Lung (tissue), 12 donors: ENCODE measurements around the gene YTHDC1. TPM values are rescaled to one million over a fixed set of nuclear protein-coding genes. Genes with fewer than 3 reads are reported as not detected.

ENCODE experiments used
- ATAC-seq: fragments of 200-7000 bp; cut with Tn5 transposase; one replicate; pipeline ENCODE4 v1.9.1; 2020; ENCODE audit warnings: moderate number of reproducible peaks; ENCODE audit not compliant: insufficient read depth, low FRiP score
- DNase-seq, 3 donors: peaks; one replicate each; pipeline ENCODE4 v3.0.0-alpha.2; 2013 to 2017
- H3K27ac ChIP-seq, 2 donors: one replicate each; pipeline ENCODE4 v1.5.1; 2013; ENCODE audit warnings: mild to moderate bottlenecking in 2 of 2, moderate library complexity in 2 of 2, control low read depth in 1 of 2, inconsistent platforms in 1 of 2, low read depth in 1 of 2, low read length in 1 of 2
- H3K27me3 ChIP-seq, 3 donors: one replicate each; pipeline ENCODE4 v1.5.1; 2013; ENCODE audit warnings: low read length in 2 of 3; ENCODE audit not compliant: control insufficient read depth in 3 of 3, insufficient read depth in 3 of 3
- H3K36me3 ChIP-seq, 4 donors: one replicate each; pipeline ENCODE4 v1.5.1; 2013; ENCODE audit warnings: low read length in 4 of 4, mild to moderate bottlenecking in 1 of 4, moderate library complexity in 1 of 4; ENCODE audit not compliant: control insufficient read depth in 4 of 4, insufficient read depth in 4 of 4
- H3K4me1 ChIP-seq, 5 donors: one replicate each; pipeline ENCODE4 v1.5.1; 2013; ENCODE audit warnings: low read length in 5 of 5, mild to moderate bottlenecking in 2 of 5, moderate library complexity in 1 of 5; ENCODE audit not compliant: control insufficient read depth in 5 of 5, insufficient read depth in 5 of 5
- H3K4me3 ChIP-seq: one replicate; pipeline ENCODE4 v1.5.1; 2013; ENCODE audit warnings: mild to moderate bottlenecking, control low read depth, moderate library complexity
- H3K9ac ChIP-seq, 2 donors: one replicate each; pipeline ENCODE4 v1.5.1; 2013; ENCODE audit warnings: low read length in 2 of 2, control low read depth in 1 of 2; ENCODE audit not compliant: insufficient read depth in 1 of 2
- H3K9me3 ChIP-seq, 4 donors: one replicate each; pipeline ENCODE4 v1.5.1; 2013; ENCODE audit warnings: low read length in 3 of 4, mild to moderate bottlenecking in 1 of 4, moderate library complexity in 1 of 4; ENCODE audit not compliant: control insufficient read depth in 4 of 4, insufficient read depth in 3 of 4
- CTCF ChIP-seq: IDR thresholded peaks from 2 replicates; pipeline ENCODE4 v1.5.1; 2012; ENCODE audit warnings: mild to moderate bottlenecking; ENCODE audit errors: control extremely low read depth, extremely low read depth
- WGBS, 2 donors: extraction: QIAGEN DNeasy Blood & Tissue Kit; methylation state at CpG; one replicate each; pipeline ENCODE4 v1.1.7; 2013; 5-methylcytosine and 5-hydroxymethylcytosine counted together
- polyA plus RNA-seq, 2 donors: library from polyadenylated mRNA; stranded (reverse); fragments of 200-250 nt; gene quantifications; one replicate each; pipeline ENCODE4 v1.2.1, GENCODE V29; 2013
- total RNA-seq, 2 donors: library from RNA; depleted of rRNA in 1 of 2; stranded (reverse); fragments of >200 nt in 1 of 2; gene quantifications; one replicate each; pipeline ENCODE4 v1.2.1, GENCODE V29; 2014 to 2021
- donor health status: control.
- donor health status: control.
- donor health status: Bipolar disorder and iron deficiency.
- donor health status: healthy.
- donor health status: DM: yes; HTN: yes; CAD: no.

Gene YTHDC1
- total and polyA plus RNA-seq, 4 donors: 37.4 to 207 (median 49.2) TPM

GRCh38 chr4:68297137-68297536 is 52.8 kb downstream of the YTHDC1 start:
- ATAC-seq: no peak
- no peak overlapping the region for H3K27ac ChIP-seq
- DNase-seq: no peak
- no peak overlapping the region for H3K9ac ChIP-seq
- WGBS, 2 donors: 93 to 94% methylated on average over 4 of the region's 4 CpGs
- H3K27me3 ChIP-seq: no peaks in the 10 kb centered on the region
- H3K4me1 ChIP-seq: no peaks in the 10 kb centered on the region
- H3K4me3 ChIP-seq: no peak overlapping the region
- H3K9me3 ChIP-seq: peaks cover 0 to 2% (median 0%) of the 10 kb centered on the region in 4 donors
- H3K36me3 ChIP-seq: no peaks in the 10 kb centered on the region
- no peak for TF ChIP-seq CTCF

GRCh38 chr4:68291256-68291655 is 58.6 kb downstream of the YTHDC1 start:
- Histone ChIP-seq H3K9me3 (no peaks in the 10 kb centered on the region), H3K4me3 (no peak overlapping the region), H3K27ac (no peak overlapping the region), H3K9ac (no peak overlapping the region), H3K36me3 (no peaks in the 10 kb centered on the region), H3K4me1 (no peaks in the 10 kb centered on the region), H3K27me3 (no peaks in the 10 kb centered on the region)
- ATAC-seq (no peak), DNase-seq (no peak)
- WGBS, 2 donors: 94 to 97% methylated on average over 1 of the region's 1 CpG
- TF ChIP-seq CTCF: no peak

GRCh38 chr4:68288393-68288740 is 61.5 kb downstream of the YTHDC1 start:
- 61 to 76% methylated on average over 2 of the region's 2 CpGs for WGBS, 2 donors

More at GRCh38 chr4:68288393-68288740, 61.5 kb downstream of the YTHDC1 start:
- H3K9me3 ChIP-seq: no peaks in the 10 kb centered on the region
- no peak for TF ChIP-seq CTCF
- ATAC-seq (no peak), DNase-seq (no peak)
- H3K27ac ChIP-seq: no peak overlapping the region
- H3K27me3 ChIP-seq: no peaks in the 10 kb centered on the region
- no peak overlapping the region for H3K9ac ChIP-seq
- no peaks in the 10 kb centered on the region for H3K4me1 ChIP-seq
- H3K4me3 ChIP-seq: no peak overlapping the region
- no peaks in the 10 kb centered on the region for H3K36me3 ChIP-seq
